Stimulated activated CD4-positive, alpha-beta T cell treated with anti-CD3 and anti-CD28 coated beads, Interleukin-4, amount 100 ng/mL, for 4 hours (primary cell): ENCODE data around the gene SLC44A1.

Experiments
- DNase-seq, 2 experiments: peaks; one replicate each; pipeline ENCODE4 v3.0.0-alpha.2; 2020

The SLC44A1 gene

DNA sequence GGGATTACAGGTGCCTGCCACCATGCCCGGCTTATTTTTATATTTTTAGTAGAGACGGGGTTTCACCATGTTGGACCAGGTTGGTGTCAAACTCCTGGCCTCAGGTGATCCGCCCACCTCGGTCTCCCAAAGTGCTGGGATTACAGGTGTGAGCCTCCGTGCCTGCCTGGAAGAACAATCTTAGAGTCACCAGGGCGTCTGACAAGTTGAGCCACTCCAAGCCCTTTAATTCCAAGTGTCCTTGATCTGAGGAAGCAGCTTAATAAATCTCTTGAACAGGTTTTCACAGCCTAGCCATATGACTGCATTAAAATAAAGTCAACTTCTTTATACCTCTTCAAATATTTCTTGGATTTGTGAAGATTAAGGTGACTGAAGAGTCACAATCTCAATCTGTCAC lies 31.5 kb downstream of the SLC44A1 start:
- DNase-seq: no peak

DNA sequence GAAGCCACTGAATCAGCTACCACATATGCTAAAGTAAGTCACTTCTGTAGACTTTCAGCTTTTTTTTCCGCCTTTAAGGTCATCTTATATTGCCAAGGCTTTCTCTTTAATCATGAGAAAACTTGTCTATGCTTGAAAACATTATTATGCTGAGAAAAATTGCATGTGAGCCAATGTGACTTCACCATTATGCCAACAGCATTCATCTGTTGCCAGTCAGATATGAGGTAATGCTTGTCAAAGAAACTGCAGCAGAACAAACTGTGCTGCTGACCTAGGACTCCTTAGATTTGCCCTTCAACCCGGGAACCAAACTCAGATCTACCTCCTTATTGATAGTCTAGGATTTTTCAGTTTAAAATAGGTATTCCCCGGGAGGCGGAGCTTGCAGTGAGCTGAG lies 34.3 kb downstream of the SLC44A1 start:
- DNase-seq: no peak

DNA sequence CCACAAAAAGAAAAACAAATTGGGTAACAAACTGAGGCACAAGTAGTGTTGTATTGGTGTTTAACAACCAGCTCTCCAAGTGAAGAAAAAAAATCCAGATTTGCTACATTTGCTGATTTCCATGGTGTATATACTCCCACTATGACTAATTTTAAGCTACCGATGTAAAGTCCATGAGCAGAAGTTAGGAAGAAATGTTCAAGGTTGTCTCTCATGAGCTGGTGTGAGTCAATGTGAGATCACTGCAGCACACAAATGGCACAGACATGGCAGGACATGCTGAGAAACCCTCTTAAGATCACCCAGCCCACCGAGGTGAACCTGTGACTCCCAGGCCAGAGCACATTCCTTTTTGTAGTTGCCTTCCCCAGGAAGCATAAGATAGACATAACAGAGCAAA lies 36.2 kb downstream of the SLC44A1 start:
- no peak for DNase-seq

DNA sequence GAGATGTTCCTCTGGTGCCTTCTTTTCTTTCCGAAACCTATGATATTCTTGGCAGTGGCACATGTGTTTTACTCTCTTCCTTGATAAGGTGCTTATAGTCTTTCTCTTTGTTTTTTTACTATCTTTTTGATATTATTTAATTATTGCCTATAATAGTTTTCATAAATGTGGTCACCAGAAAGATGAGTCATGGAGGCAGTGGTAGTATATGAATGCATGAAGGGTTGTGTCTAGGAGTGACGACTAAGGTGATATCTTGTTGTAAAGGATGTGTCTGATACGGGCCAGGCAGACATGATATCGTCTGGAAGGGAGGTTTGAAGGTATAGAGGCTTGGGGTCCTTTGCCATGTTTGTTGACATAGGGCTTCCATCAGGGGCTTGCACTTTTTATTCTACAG lies 36.8 kb downstream of the SLC44A1 start:
- DNase-seq: no peak

DNA sequence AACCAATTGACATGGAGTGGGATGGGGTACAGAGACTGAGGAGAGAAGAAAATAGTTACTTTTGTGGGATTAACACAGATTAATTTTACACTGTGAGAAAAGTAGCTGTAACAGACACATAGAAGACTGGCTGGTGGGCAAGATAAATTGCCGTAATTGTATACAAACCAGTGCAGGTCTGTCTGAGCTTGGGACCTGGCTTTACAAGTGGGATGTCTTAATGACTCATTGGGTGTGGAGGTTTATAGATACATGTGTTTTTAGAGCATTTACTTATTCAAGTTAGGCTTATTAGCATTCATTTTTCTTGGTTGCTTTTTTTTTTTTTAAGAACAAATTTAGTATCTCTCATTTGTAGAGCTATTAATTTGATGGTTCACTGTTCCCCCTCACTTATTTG lies 37.5 kb downstream of the SLC44A1 start:
- DNase-seq: no peak

DNA sequence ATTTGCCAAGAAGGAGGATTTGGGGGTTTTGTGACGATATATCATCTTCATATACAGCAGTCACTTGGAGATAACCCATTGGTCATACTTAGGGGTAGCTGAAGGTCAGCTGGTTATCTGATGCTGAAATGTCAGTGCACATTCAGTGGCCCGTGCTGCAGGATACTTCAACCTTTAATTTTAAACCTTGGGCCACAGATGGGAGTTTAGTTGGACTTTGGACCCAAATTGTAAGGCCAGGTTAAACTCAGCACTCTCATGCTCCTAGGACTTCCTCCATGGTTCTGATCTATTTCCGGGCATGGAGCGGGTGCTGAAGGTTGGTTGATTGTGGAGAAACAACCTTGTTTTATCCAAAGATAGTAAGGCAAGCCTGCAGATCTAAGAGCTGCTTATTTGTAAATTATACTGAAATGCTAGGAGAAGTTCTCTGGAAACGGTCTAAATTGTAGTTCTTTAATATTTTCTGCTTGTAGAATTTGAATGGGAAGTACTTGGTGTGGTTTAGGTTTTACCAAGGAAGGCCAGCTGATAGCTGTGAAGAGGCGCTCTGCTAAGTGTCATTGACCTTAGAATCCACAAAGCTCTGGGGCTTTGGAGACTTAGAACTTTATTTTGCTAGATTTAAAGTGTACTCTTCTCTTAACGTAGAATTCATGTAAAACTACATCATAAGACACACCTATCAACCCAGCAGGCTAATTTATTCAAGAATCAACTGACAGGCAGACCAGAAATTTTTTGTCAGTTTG lies 38.6 kb downstream of the SLC44A1 start:
- DNase-seq: no peak

DNA sequence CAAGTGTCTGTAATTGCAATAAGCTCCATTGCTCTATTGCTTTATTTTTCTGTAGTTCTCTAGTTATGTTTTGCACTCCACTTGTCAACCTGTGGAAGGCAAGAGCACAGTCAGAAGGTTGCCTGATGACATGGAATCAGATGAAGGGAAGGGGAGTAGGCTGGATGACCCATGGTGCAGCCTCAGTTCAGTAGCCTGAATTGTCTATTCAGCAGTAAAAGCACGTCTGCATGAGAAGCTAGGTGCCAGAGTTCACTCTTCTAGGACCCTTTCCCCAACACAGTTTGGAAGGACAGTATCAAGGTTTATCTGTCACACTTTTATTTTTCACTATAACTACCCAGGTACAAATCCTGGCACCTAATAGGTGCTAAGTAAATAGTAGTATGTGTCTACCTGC lies 39.3 kb downstream of the SLC44A1 start:
- no peak for DNase-seq

DNA sequence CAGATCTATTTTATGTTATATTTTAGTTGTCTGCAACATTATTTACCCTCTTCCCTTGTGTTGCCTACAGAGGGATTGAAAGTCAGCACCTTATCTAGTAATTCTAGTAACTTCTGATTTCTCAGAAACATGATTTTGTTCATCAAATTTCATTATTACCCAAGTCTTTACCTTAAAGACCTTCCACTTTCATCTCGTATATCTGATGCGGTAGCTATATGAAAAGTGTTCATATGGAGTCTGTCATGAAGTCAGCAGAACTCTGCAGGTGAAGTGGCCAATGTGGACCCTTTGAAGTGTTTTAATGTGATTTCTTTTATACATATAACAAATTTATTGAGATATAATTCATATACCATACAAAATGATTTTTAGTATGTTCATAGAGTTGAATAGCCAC lies 40.0 kb downstream of the SLC44A1 start:
- no peak for DNase-seq

DNA sequence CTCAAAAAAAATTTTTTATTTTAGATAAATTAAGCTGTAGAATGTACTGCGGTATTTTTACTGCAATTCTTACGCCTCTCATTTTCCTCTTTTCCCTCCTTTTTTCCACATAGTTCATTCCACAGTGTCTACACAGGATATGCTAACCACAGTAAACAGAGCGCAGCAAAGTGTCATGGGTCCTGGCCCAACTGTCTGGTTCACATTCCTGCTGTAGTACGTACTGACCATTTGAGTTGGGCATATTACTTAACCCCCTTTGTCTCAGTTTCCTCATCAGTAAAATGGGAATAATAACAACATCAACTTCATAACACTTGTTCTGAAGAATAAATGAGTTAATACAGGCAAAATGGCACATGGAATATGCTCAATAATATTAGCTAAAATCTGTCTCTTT lies 41.6 kb downstream of the SLC44A1 start:
- DNase-seq: no peak

DNA sequence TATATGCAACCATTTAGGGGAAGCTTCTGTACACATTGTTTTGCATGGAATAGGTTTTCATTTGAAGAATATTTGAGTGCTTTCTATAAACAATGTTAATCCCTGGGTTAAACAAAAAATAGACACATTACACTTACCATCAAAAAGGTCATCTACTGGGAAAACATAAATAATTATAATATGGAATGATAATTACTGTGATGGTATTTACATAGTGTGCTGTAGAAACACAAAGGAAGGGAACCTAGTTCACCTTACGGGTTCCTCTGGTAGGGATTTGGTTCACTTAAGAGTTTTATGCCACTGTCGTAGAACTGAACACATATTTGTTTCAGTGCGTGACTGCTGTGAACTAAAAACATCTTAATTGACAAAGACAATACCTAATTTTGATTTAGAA lies 44.9 kb downstream of the SLC44A1 start:
- DNase-seq: no peak

DNA sequence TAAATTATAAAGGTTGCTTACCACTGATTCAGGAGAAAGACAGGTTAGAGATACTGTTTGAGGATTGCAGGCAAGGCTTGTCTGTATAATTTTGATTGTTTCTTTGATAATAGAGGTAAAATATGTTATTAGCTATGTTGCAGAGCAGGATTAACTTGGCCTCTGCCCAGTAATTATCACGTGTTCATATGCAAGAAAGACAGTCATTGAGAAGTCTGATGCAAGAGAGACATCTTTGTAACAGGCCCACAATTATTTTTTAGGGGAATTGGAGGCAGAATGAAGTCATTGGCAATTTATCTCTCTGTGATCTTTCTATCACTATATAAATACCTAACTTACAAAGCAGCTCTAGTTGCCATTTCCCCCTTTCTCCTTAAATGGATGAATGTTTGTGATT lies 46.0 kb downstream of the SLC44A1 start:
- DNase-seq: no peak

DNA sequence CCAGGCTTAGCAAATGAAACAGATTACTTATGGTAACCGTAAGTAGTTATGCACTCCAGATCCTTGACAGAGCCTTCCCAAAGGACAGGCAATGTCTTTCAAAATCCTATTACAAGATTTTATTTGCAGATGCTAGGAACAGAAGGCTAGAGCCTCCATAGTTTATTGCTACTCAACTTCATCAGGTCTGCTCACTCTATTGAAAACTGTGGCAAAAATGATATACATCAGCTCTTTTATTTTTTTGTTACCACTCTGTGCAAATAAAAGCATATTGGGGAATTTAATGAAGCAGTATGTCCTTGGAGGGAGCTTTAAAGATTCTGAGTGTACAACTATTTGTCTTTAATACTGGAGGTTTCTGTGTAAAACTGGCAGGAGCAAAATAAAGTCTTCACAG lies 46.5 kb downstream of the SLC44A1 start:
- no peak for DNase-seq

DNA sequence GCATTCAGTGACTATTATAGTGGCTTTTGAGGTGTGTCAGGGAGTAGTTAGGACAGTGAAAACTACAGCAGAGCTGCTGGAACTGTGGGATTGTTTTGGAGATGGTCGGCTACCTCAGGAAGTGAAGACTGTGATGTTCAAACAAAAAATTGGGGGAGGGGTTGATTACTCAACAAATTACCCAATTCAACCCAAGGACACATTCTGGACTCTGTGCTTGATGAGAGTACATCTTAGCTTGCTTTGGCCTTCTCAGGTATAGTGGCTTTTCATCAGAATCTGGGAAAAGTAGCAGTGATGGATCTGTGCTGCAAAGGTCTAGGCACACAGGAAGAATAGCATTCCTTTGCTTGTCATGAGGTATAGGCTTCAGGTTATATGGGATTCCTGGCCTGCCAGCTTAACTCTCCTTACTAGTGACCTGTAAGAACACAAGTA lies 47.0 kb downstream of the SLC44A1 start:
- no peak for DNase-seq

DNA sequence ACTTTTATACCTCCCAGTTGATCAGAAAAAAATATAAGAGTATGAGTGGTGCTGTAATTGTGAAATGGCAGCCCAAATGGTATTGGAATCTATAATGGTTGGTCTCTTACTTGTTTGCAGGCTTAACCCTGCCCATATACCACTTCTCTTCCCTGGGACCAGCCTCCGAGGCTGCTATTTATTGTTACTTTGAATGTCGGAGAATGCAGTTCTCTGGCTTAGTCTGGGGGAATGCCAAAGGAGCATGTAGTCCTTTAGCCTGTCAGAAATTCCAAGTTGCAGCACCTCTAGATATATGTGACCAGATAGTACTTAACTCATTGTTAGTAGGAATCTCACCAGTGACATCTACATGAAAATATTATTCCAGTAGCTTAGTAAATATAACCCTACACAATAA lies 47.5 kb downstream of the SLC44A1 start:
- no peak for DNase-seq

DNA sequence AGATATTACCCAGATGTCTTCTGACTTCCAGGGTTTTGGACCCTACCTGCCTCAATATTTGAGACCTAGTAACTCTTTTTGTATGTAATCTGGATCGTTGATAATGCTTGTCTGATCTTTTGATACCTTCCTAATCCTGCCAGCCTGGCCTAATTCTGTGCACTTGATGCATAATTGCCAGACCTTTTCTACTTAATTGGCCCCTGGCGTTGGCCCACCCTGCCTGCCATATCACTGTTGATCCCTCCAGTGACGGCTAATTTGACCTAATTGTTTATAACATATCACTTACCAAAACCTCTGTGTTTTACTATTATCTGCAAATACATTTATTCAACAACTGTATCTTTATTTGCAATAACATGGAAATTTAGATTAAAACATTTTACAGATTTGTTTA lies 49.0 kb downstream of the SLC44A1 start:
- no peak for DNase-seq

DNA sequence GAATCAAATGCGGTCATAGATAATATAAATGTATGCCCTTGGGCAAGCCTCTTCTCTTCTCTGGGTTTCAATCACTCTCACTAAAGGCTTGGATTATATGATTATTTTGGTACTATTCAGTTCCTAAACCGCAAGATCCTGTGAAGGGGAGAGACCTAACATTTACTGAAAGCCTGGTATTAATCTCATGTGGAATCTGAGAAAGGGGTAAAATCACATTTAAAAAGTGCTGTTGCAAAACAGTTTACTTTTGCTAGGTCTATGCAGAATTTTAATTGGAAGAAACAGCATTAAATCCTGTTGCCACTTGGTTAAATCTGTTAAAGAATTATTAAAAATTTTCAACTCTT lies 50.7 kb downstream of the SLC44A1 start:
- DNase-seq: no peak

DNA sequence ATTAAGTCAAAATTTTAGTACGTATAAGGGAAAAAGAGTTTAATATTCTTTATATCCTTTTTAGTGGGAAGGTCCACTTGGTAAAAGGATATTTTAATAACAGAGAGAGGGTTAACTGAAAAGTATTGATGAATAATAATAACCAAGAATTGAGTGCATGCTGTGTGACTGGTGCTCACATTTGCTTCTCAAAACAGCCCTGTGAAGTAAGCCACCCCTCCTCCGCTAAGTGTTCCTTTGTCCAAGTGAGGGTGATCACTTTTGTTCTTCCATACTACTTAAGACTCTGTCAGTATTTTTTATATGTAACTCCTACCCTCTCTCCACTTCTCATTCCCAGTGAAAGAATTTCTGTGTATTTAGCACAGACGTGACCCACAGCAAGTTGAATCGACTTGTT lies 51.5 kb downstream of the SLC44A1 start:
- DNase-seq: no peak

DNA sequence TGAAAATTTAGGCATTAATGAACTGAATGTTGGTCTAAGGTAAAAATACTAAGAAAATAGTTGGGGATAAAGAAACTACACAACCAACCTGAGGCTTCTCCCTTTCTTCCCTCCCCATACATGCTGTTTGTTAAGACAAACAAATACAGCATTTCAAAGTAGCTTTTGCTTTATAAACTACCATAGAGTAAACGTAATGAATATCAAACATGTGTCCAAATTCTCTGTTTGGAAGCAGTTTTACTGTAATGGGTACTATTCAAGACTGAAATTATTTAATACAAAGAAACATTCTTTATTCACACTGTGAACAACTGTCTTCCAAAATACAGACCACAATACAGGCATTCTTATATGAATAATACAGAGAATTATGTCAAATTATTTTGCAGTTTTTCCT lies 52.0 kb downstream of the SLC44A1 start:
- no peak for DNase-seq

DNA sequence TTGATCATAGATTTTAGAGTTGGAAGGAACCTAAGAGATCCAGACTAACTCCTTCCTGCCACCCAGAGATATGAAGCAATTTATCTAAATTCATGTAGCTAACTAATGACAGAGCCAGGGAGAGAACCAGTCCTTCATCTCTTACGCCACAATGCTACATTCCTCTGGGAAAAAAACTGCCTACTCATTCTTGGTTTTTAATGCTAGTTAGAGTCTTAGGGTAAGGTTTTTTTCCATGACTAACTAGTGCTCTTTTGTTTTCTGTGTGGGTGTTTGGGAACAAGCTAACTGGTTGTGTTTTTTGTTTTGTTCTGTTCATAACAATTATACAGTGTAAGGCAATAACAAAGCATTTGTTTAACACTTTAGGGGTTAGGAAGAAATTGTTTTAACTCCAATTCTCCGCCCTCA lies 52.4 kb downstream of the SLC44A1 start:
- DNase-seq: no peak

DNA sequence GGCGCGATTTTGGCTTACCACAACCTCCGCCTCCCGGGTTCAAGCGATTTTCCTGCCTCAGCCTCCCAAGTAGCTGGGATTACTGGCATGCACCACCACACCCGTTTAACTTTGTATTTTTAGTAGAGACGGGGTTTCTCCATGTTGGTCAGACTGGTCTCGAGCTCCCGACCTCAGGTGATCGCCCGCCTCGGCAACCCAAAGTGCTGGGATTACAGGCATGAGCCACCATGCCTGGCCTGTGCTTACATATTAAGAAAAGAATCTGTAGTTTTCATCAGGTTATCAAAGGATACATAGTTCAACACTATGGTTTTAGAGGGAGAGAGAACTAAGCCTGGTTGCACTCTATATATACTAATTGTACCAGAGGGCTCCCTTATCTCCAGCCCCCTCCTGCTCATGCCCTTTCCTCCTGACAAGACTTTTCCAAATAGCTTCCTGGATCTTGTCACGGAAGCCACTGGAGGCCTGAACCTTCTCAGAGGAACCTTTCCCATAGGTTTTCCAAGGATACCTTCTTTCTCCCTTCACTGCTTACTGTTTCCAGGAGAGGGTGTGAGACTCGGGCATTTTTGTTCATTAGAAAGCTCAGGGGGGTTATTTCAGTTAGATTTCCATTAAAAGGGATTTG lies 53.1 kb downstream of the SLC44A1 start:
- DNase-seq: no peak

DNA sequence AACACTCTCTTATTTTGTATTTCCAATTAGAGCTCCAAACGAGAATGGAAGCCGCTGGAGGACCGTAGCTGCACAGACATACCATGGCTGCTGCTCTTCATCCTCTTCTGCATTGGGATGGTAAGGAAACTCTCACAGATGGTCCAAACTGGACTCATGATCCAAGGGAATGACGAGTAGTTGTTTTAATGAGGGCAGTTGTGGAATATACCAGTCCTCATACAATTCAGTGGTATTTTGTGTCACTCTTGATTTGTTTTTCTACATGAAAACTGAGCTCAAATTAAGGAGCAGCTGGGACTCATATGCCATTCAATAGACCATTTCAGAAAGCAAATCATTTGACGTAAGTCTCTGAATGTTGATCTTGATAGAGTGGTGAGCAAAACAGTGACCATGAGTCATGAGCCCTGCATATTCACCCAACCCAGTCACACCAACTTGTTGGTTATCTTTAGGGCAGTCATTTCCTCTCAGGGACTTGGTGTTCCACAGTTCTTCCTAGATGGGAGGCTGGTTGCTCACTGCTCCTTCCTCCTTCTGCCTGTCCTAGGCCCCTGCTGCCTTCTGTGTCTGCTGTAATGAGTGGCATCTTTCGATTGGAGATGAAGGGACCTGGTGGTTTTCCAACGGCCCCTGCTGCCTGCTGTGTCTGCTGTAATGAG lies 54.9 kb downstream of the SLC44A1 start:
- no peak for DNase-seq

DNA sequence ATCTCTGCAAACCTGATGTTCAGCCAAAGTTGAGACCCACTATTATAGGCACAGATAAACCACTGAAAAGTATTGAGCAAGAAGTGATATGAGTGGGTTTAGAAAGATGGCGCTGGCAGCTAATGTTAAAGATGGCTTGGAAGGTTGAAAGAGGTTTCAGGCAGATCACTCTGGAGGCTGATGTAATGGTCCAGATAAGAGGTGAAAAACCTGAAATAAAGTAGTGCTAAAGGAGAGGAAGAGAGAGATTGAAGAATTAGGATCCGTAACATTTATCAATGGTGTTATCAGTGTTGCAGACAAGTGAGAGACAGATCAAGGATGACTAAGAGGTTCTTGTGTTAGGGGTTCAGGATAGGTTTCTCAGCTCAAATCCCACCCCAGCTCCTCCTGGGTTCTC lies 58.3 kb downstream of the SLC44A1 start:
- no peak for DNase-seq

DNA sequence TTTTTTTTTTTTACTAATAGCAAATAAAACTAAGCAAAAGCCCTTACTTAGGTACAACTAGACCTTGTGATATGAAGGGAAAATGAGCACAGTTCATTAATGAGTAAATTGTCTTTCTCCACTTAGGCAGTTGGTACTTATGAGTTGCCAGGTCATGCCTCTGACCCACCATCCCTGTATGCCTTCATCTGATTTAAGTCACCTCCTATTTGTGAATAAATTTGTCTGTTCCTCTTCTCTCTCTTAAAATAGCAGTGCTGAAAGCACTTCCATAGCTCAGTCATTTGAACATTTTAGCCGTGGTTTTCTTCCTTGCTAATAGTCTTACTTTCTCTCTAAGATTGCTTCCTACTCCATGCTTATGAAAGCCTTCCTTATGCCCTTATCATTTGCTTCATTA lies 61.4 kb downstream of the SLC44A1 start:
- DNase-seq: no peak

DNA sequence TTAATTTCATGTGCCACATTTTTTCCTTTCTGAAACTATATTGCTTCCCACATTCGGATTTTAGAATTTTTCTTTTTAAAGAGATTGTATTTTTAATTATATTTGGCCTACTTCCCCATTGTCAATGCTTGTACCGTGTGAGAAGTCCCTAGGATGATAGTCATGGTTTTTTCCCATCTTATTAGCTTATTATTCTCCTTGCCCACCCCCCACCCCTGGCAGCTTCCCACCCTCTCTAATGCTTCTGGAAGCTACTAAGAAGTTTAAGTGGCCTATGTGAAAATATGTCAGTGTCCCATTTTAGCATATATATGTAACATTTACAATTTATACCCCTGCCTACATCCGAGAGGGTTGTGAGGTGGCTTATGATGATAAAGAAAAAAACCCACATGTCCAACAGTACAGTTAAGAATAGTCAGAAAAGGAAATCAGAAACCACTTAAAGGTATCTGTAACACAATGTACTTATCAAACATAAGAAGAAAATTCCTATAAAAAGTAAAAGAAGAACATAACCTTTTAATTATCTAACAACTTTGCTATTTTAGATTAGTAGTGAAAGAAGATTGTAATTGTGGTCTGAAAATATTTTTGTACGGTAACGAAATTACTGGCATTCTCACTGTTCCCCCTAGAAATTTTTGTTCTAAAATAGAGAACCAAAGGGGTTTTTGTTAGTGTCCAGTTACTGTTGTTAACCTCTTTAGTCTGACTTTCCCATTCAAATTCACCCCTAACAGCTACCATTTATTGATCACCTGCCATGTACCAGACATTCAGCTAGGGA lies 62.1 kb downstream of the SLC44A1 start:
- DNase-seq: no peak
